GM18526 (cell line): ENCODE data around the gene PRSS38.

Source experiments
- POLR2A ChIP-seq: IDR thresholded peaks from 3 replicates; pipeline ENCODE4 v1.6.1; 2011; ENCODE audit not compliant: insufficient read length; ENCODE audit errors: extremely low read depth

PRSS38 gene

GRCh38 chr1:227786673-227787512, 28.6 kb upstream of the PRSS38 start:
- no peak for TF ChIP-seq POLR2A

GRCh38 chr1:227787513-227788270, 27.8 kb upstream of the PRSS38 start:
- TF ChIP-seq POLR2A: peak; percentile 50

- no peak for TF ChIP-seq POLR2A
Measured at GRCh38 chr1:227788271-227789083, 27.0 kb upstream of the PRSS38 start.

- TF ChIP-seq POLR2A: no peak
Measured at GRCh38 chr1:227789084-227790033, 26.1 kb upstream of the PRSS38 start.

GRCh38 chr1:227790034-227790400, 25.5 kb upstream of the PRSS38 start:
- no peak for TF ChIP-seq POLR2A

- no peak for TF ChIP-seq POLR2A
Measured at GRCh38 chr1:227790868-227791267, 24.6 kb upstream of the PRSS38 start.

- TF ChIP-seq POLR2A: no peak
Measured at GRCh38 chr1:227791425-227792143, 23.9 kb upstream of the PRSS38 start.

GRCh38 chr1:227792216-227793078, 23.0 kb upstream of the PRSS38 start:
- TF ChIP-seq POLR2A: no peak

GRCh38 chr1:227793079-227793947, 22.2 kb upstream of the PRSS38 start:
- no peak for TF ChIP-seq POLR2A

- TF ChIP-seq POLR2A: no peak
Measured at GRCh38 chr1:227793948-227794816, 21.3 kb upstream of the PRSS38 start.

- TF ChIP-seq POLR2A: no peak
Measured at GRCh38 chr1:227794817-227795192, 20.7 kb upstream of the PRSS38 start.
